Ovary (tissue), 3 donors: ENCODE results near the gene RDX.

Source experiments
- CTCF ChIP-seq, 3 donors: fragments of 450-650 bp in 2 of 3; fragments of 200-600 bp in 1 of 3; IDR thresholded peaks; one replicate each; pipeline versions ENCODE4 v1.5.1 to v1.8.0; 2016 to 2022; ENCODE audit warnings: antibody characterized with exemption in 3 of 3, mild to moderate bottlenecking in 1 of 3
- POLR2A ChIP-seq: fragments of 450-650 bp; IDR thresholded peaks from one replicate; pipeline ENCODE4 v1.6.1; 2017; ENCODE audit warnings: antibody characterized with exemption, mild to moderate bottlenecking, moderate library complexity
- donor health status: DM: no; HTN: no; CAD: no.

- TF ChIP-seq CTCF (IDR thresholded peaks at IDR 0.05) (no peak), POLR2A (no peak)
Observed at GRCh38 chr11:110290591-110291334, 5.7 kb downstream of the RDX start.
